Activated T-helper 9 cell treated with anti-CD3 and anti-CD28 coated beads, Interleukin-2, amount 50 U/mL, for 16 hours (primary cell): ENCODE data around the gene SRRM1.

Experiments used
- DNase-seq: peaks from one replicate; pipeline ENCODE4 v3.0.0-alpha.2; 2020; ENCODE audit warnings: low read depth

SRRM1 gene, protein sequence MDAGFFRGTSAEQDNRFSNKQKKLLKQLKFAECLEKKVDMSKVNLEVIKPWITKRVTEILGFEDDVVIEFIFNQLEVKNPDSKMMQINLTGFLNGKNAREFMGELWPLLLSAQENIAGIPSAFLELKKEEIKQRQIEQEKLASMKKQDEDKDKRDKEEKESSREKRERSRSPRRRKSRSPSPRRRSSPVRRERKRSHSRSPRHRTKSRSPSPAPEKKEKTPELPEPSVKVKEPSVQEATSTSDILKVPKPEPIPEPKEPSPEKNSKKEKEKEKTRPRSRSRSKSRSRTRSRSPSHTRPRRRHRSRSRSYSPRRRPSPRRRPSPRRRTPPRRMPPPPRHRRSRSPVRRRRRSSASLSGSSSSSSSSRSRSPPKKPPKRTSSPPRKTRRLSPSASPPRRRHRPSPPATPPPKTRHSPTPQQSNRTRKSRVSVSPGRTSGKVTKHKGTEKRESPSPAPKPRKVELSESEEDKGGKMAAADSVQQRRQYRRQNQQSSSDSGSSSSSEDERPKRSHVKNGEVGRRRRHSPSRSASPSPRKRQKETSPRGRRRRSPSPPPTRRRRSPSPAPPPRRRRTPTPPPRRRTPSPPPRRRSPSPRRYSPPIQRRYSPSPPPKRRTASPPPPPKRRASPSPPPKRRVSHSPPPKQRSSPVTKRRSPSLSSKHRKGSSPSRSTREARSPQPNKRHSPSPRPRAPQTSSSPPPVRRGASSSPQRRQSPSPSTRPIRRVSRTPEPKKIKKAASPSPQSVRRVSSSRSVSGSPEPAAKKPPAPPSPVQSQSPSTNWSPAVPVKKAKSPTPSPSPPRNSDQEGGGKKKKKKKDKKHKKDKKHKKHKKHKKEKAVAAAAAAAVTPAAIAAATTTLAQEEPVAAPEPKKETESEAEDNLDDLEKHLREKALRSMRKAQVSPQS

DNA sequence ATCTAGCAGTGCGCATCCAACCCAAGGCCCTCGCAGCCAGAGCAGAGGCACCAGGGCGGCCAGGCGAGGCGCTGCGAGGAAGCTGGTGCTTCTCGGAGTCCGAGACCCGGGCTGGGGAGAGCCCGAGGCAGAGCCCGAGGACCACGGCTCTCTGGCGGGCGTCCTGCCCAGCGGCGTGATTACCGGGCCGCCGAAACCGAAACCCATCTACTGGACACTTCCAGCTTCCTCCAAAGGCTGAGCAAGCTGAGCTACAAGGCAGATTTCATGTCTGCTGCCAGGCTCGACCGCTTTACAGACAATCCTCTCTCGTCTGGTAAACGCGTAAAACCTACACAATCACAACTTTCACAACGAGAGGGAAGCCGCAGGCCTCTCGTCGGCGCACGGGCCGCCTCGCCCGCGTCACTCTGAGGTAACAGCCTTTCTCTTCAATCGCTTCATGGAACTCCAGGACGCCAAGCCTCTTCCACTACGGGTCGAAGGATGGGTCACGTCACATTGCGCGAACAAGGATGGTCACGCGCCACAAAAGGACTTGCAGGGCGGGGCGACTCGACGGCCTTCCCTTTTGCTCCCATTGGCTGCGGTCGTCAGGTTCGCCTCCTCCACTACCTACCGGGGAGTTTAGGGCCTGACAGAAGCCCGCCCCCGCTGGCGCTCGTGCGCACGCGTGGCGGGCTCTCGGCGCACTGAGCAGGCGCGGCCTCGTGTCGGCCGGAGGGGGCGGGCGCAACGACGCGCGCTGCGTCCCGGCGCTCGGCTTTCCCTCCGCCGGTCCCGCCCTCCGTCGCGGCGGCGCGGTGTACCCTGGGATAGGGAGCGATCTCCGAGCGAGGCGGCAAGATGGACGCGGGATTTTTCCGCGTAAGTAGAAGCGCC, at the start of gene SRRM1:
Gene SRRM1, plus strand, starts transcription at position 822 of the 882 bp plus-strand sequence. Its CDS starts 25 bp downstream, at position 847.
- peak; percentile 98 for DNase-seq

DNA sequence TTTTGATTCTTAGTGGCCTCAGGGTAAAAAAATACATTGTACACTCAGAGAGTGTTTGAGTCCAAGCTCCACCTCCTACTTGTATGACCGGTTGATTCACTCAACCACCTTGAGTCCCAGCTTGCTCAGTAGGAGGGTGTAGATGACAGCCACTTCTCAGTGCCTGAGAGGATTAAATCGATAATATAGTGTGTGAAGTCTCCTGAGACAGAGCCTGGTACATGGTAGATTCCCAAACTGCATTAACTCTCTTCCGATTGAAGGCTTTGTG, 48.8 kb upstream of the SRRM1 start:
- no peak for DNase-seq

DNA sequence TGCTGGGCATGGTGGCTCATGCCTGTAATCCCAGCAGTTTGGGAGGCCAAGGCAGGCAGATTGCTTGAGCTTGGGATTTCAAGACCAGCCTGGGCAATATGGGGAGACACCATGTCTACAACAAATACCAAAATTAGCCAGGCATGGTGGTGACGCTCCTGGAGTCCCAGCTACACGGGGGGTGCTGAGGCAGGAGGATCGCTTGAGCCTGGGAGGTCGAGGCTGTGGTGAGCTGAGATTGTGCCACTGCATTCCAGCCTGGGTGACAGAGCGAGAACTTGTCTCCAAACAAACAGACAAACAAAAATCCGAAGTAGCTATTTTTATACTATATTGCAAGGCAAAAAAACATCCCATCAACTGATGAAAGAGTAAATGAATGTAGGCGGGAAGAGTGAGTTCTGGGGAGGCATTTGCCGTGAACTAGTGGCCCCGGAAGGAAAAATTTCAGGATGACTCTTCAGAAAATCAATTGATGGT, 46.7 kb upstream of the SRRM1 start:
- no peak for DNase-seq

DNA sequence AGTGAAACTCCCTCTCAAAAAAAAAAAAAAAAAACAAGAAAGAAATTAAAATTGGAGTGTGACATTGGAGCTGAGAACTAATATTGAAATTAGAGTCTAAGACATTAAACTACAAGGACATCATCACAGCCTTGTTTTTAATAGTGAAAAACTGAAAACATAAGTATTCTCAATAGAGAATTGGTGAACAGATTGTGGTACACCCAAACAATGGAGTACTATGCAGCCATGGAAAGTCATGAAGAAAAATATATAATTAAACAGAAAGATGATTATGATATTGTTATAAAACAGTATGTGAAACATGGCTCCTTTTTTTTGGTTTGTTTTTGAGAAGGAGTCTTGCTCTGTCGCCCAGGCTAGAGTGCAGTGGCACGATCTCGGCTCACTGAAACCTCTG, 43.8 kb upstream of the SRRM1 start:
- DNase-seq = no peak

GRCh38 chr1:24600551-24600950, 42.6 kb upstream of the SRRM1 start:
- DNase-seq = no peak

DNA sequence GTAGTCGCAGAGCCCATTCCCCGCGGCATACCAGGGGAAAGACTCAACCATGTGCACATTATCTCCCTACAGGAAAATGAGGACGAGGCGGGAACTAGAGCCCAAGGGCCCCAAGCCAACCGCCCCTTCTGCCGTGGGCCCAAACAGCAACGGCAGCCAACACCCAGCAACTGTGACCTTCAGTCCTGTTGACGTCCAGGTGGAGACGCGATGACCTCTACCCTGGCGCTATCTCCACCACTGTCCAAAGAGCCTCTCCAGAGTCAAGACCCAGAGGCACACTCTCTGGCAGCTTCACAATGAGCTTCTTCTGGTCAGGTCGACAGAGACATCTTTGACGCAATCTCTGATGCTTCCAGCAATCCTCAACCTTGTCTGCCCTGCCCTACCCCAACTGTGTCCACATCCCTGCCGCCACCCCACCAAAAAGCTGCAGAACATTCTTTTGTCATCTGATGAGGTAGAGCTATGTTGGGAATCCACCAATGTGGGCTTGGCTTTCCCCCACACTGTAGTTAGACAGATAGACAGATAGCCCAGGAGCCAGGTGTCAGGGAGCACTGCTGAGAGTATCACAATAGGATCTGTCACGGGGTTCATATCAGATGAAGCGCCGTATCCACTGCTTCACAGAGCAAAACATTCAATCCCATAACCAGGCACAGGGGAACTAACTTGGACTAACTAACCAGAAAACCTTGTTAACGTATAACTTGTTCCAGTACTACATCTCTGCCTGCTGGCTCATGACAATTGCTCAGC, 37.4 kb upstream of the SRRM1 start:
- no peak for DNase-seq

GRCh38 chr1:24606296-24606605, 36.9 kb upstream of the SRRM1 start:
- DNase-seq = no peak

- no peak for DNase-seq
These were observed 36.5 kb upstream of the SRRM1 start for GRCh38 chr1:24606621-24607020.

- DNase-seq = no peak
These were observed 33.1 kb upstream of the SRRM1 start for GRCh38 chr1:24609949-24610517.

GRCh38 chr1:24619376-24619775, 23.7 kb upstream of the SRRM1 start:
- no peak for DNase-seq

GRCh38 chr1:24620678-24621077, 22.4 kb upstream of the SRRM1 start:
- no peak for DNase-seq

DNA sequence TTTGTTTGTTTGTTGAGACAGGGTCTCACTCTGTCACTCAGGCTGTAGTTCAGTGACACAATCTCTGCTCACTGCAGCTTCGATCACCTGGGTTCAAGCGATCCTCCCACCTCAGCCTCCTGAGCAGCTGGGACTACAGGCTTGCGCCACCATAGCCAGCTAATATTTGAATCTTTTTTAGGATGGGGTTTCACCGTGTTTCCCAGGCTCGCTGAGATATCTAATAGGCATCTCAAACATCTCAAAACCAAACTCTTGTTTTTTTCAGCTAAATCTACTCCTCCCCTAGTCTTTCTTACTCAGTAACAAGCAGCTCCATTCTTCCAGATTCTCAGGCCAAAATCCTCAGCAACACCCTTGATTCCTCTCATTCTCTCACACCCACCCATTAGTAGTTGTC, 22.0 kb upstream of the SRRM1 start:
- DNase-seq = no peak

DNA sequence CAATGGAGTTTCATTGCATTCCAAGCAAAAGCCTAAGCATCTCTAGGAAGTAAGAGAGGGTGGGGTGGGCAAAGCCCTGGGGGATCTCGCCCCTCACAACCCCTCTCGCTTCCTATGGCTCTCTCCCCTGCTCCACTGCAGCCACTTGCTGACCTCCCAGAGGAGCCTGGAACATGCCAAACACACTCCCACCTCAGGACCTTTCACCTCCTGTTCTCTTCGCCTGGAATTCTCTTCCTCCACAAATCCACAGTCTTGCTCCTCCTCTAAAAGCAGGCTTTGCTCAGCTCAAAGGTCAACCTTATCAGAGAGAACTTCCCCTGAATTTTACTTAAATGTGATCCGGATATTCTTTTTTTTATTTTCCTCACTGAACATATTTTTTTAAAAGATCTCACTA, 20.9 kb upstream of the SRRM1 start:
- DNase-seq = no peak

DNA sequence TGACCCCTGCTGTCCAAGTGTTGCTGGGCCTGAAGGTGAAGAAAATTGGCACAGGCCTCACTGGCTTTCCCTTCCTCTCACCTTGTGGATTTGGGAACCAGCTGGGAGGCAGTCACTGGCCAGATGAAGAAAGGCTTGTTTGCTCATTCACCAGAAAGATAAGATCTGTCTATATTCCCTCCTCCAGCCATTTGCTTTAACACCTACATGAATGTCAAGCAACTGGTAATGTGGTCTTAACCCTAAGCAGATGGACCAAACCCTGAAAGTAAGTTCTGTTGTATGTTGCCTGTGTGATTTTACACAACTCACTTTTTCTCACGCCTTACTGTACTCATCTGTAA, 10.3 kb upstream of the SRRM1 start:
- no peak for DNase-seq

DNA sequence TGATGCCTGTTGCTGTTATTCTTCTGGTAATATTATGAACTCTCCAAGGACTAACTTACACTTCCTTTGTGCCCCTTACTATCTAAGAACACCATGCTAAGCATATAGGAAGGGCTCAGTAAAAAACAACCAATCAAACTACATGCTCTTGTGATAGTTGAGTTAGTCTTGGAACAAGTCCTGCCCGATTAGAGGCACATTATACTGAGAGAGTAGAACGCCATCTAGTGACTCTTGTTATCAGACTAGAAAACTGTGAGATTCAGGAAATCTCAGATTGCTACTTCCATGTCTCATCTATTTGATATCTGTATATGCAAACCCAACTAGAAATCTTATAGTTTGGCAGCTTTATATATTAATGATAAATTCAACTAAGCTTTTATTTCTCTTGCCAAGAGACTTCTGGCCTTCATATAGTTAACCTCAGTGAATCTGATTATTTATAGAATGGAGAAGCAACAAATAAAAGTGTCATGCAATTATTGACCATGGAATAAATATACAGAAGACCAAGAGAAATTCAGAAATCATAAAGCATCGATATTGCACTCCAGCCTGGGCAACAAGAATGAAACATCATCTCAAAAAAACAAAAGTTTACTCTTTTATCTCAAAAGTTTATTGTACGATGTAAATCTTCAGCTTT, 7.8 kb upstream of the SRRM1 start:
- no peak for DNase-seq

DNA sequence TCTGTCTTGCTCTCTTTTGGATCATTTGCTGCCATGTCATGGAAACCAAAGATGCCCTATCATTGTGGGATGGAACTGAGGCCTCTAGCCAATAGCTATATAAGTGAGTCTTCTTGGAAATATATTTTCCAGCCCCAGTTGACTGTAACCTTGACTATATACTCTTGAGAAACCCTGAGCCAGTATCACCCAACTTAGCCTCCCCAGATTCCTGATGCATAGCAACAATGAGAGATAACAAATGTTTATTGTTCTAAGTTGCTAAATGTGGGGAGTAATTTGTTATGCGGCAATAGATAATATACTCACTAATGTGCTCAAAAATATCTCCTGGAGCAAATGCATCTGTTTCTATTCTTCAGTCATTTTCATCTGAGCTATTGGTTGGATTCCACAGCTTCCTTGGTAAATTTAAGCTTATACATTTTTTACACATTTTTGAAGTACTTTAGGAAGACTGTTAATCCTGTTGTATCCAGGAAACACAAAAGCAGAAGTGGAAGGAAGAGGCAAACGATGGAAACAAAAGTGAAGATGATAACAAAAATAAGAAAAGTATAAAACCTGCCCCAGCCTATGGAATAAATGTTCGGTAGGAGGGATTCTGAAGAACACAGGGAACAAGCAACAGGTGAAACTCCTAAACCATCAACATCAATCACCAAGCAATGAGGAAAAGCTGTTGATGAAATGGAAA, 6.3 kb upstream of the SRRM1 start:
- DNase-seq = no peak

- DNase-seq = no peak
These were observed 4.0 kb upstream of the SRRM1 start for GRCh38 chr1:24639094-24639493.

DNA sequence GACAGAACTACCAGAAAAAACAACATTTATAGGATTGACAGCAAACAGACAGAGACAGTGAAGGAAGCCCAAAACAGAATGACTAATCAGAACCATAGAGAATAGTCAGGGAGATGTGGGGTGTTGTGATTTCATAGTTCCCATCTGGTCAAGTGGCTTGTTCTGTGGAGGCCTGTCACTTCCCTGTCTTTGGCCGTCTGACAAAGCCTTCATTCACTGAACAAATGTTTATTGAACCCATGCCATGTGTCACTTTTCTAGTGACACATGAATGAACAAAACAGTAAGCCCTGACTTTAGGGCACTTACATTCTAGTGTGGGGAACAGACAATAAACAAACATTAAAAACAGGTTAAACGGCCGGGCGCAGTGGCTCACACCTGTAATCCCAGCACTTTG, 3.2 kb upstream of the SRRM1 start:
- no peak for DNase-seq

- DNase-seq = no peak
These were observed 2.8 kb upstream of the SRRM1 start for GRCh38 chr1:24640288-24640687.

DNA sequence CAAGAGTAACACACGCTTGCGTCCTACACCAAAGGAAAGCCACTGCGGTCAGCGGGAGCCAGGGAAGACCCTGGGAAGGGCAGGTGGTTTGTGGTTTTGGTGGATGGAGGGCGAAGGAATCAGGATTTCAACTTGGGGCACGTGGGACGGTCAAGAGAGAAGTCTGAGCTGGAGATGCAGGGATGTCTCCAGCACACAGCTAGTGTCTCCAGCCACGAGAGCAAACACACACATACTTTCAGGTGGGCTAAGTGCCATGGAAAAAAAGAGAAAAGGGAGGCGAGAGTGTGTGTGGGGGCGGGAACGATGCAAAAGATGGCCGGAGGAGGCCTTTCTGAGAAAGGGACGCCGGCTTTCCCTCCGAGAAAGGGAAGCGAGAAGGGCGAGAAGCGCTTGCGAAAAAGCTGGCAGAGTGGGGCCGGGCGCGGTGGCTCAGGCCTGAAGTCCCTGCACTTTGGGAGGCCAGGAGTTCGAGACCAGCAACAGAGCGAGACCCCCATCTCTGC, 1.4 kb upstream of the SRRM1 start:
- no peak for DNase-seq
